Fibroblast of lung (primary cell): Measurements from ENCODE around the gene SNAP47. TPM values are rescaled to one million over a fixed set of nuclear protein-coding genes. Genes with fewer than 3 reads are reported as not detected.

Experiments
- DNase-seq, 2 donors: peaks; one replicate each; pipeline versions ENCODE4 v3.0.0 to v3.0.0-alpha.2; 2010; ENCODE audit warnings: low read depth in 2 of 2
- H2AFZ ChIP-seq: 2 replicates; pipeline ENCODE4 v1.5.1; 2012; ENCODE audit warnings: low read length, control low read depth, inconsistent platforms
- H3K27ac ChIP-seq: 2 replicates; pipeline ENCODE4 v1.5.1; 2011; ENCODE audit warnings: low read length, control low read depth; ENCODE audit not compliant: insufficient read depth
- H3K27me3 ChIP-seq: 2 replicates; pipeline ENCODE4 v1.5.1; 2011; ENCODE audit warnings: mild to moderate bottlenecking, low read length; ENCODE audit not compliant: control insufficient read depth, insufficient read depth
- H3K36me3 ChIP-seq: 2 replicates; pipeline ENCODE4 v1.5.1; 2011; ENCODE audit warnings: low read length; ENCODE audit not compliant: control insufficient read depth, insufficient read depth
- H3K4me1 ChIP-seq: 2 replicates; pipeline ENCODE4 v1.5.1; 2011; ENCODE audit warnings: low read length; ENCODE audit not compliant: control insufficient read depth, insufficient read depth; ENCODE audit errors: extremely low read depth
- H3K4me2 ChIP-seq: 2 replicates; pipeline ENCODE4 v1.5.1; 2011; ENCODE audit warnings: low read length, control low read depth; ENCODE audit not compliant: insufficient read depth; ENCODE audit errors: extremely low read depth
- H3K4me3 ChIP-seq, 4 experiments: fragments of 200-600 bp in 1 of 4; sonication (generic) in 1 of 4; replicated peaks in 1 of 4; 2 replicates each; pipeline ENCODE4 v1.5.1; 2011 to 2016; ENCODE audit warnings: low read length in 4 of 4, low read depth in 3 of 4, mild to moderate bottlenecking in 3 of 4, control low read depth in 2 of 4, inconsistent platforms in 1 of 4, mixed read lengths in 1 of 4; ENCODE audit not compliant: insufficient read depth in 1 of 4; ENCODE audit errors: control extremely low read depth in 1 of 4
- H3K79me2 ChIP-seq: 2 replicates; pipeline ENCODE4 v1.5.1; 2012; ENCODE audit warnings: mild to moderate bottlenecking, low read length, inconsistent platforms; ENCODE audit not compliant: control insufficient read depth, insufficient read depth
- H3K9ac ChIP-seq: 2 replicates; pipeline ENCODE4 v1.5.1; 2011; ENCODE audit warnings: mild to moderate bottlenecking, low read length, control low read depth; ENCODE audit not compliant: insufficient read depth
- H3K9me3 ChIP-seq: 2 replicates; pipeline ENCODE4 v1.5.1; 2012; ENCODE audit warnings: low read depth, low read length; ENCODE audit not compliant: control insufficient read depth, insufficient read depth
- H4K20me1 ChIP-seq: 2 replicates; pipeline ENCODE4 v1.5.1; 2011; ENCODE audit warnings: low read length; ENCODE audit not compliant: control insufficient read depth, insufficient read depth; ENCODE audit errors: extremely low read depth
- CTCF ChIP-seq, 2 donors: IDR thresholded peaks in 1 of 2; conservative IDR thresholded peaks in 1 of 2; 1 replicate in 1 of 2; 2 replicates in 1 of 2; pipeline ENCODE4 v1.5.1; 2011 to 2012; ENCODE audit warnings: low read length in 2 of 2, control low read depth in 1 of 2, inconsistent platforms in 1 of 2, low read depth in 1 of 2, mild to moderate bottlenecking in 1 of 2
- EZH2 ChIP-seq: IDR thresholded peaks from 2 replicates; pipeline ENCODE4 v1.5.1; 2012; ENCODE audit warnings: low read length, control low read depth, mild to moderate bottlenecking; ENCODE audit errors: missing control alignments
- polyA plus RNA-seq, 2 donors: library from polyadenylated mRNA; depleted of rRNA in 1 of 2; stranded (reverse) in 1 of 2; unstranded in 1 of 2; fragments of >200 nt; gene quantifications; 2 replicates each; pipeline ENCODE4 v1.2.1, GENCODE V29; 2011 to 2012; ENCODE audit warnings: missing spikeins in 1 of 2
- total RNA-seq: library from RNA; depleted of rRNA; stranded (reverse); fragments of >200 nt; gene quantifications from 2 replicates; pipeline ENCODE4 v1.2.1, GENCODE V29; 2014

The SNAP47 gene
- total and polyA plus RNA-seq, 2 donors (not counting 1 experiment from before 2014, with no cell fraction given) = 32.4 to 66.9 TPM

- peaks cover 5% of the 10 kb centered on the region for H3K4me1 ChIP-seq
- no peak overlapping the region for H3K4me3 ChIP-seq
- H4K20me1 ChIP-seq = no peaks in the 10 kb centered on the region
- H3K79me2 ChIP-seq = no peaks in the 10 kb centered on the region
- DNase-seq = no peak
- peaks cover 11% of the 10 kb centered on the region for H3K36me3 ChIP-seq
- TF ChIP-seq EZH2 = no peak
- no peak for TF ChIP-seq CTCF (conservative IDR thresholded peaks at IDR 0.05 in 1 of 2, IDR thresholded peaks at IDR 0.05 in 1 of 2; ENCODE audit: low read depth in 1 of 2, low read length in 2 of 2)
- H3K9ac ChIP-seq = no peak overlapping the region
- no peak overlapping the region for H2AFZ ChIP-seq
- H3K9me3 ChIP-seq = no peaks in the 10 kb centered on the region
- no peak overlapping the region for H3K4me2 ChIP-seq
- H3K27me3 ChIP-seq = no peaks in the 10 kb centered on the region
- no peak overlapping the region for H3K27ac ChIP-seq
Measured at GRCh38 chr1:227777646-227778045, 42.4 kb downstream of the SNAP47 start.

GRCh38 chr1:227778401-227778947 is 43.2 kb downstream of the SNAP47 start:
- TF ChIP-seq CTCF (conservative IDR thresholded peaks at IDR 0.05 in 1 of 2, IDR thresholded peaks at IDR 0.05 in 1 of 2; ENCODE audit: low read depth in 1 of 2, low read length in 2 of 2) (no peak), EZH2 (no peak)
- peak; percentile 40 to 86 for DNase-seq
- Histone ChIP-seq H3K27ac (no peak overlapping the region), H3K9me3 (no peaks in the 10 kb centered on the region), H3K4me1 (peaks cover 5% of the 10 kb centered on the region), H3K36me3 (peaks cover 11% of the 10 kb centered on the region), H3K4me3 (no peak overlapping the region), H3K27me3 (no peaks in the 10 kb centered on the region), H2AFZ (no peak overlapping the region), H4K20me1 (no peaks in the 10 kb centered on the region), H3K79me2 (no peaks in the 10 kb centered on the region), H3K4me2 (peak overlapping the region; percentile 15), H3K9ac (no peak overlapping the region)

- H3K4me1 ChIP-seq = peaks cover 5% of the 10 kb centered on the region
- peaks cover 11% of the 10 kb centered on the region for H3K36me3 ChIP-seq
- H3K9me3 ChIP-seq = no peaks in the 10 kb centered on the region
Measured at GRCh38 chr1:227779021-227779441, 43.8 kb downstream of the SNAP47 start.

More at GRCh38 chr1:227779021-227779441, 43.8 kb downstream of the SNAP47 start:
- no peaks in the 10 kb centered on the region for H3K79me2 ChIP-seq
- TF ChIP-seq EZH2 = no peak
- TF ChIP-seq CTCF (conservative IDR thresholded peaks at IDR 0.05 in 1 of 2, IDR thresholded peaks at IDR 0.05 in 1 of 2; ENCODE audit: low read depth in 1 of 2, low read length in 2 of 2) = no peak
- H3K27me3 ChIP-seq = no peaks in the 10 kb centered on the region
- H4K20me1 ChIP-seq = no peaks in the 10 kb centered on the region
- H3K9ac ChIP-seq = no peak overlapping the region
- H3K4me3 ChIP-seq = no peak overlapping the region
- H3K4me2 ChIP-seq = no peak overlapping the region
- H2AFZ ChIP-seq = no peak overlapping the region
- no peak overlapping the region for H3K27ac ChIP-seq
- DNase-seq = no peak
